ENCODE measurements around the gene MYLK4.

DNA sequence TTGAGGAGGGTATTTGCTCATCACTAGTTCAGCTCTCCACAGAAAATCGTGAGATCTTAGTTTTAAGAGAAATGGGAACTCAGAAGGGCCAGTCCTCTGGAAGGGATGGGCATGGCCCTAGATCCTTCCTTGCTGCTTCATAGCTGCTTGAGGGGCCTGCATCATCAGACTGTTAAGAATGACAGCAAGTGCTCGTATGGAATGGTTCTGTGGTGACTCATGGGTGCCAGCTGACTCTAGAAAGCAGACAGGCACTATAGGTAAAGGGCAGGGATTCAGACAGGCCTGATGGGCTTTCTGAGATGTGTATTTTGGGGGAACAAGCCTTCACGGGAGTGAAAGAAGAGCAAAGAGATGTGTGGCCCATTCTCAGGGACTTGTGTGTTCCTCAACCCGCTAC lies 90.8 kb downstream of the MYLK4 start:
- TF ChIP-seq, protein P1, sequence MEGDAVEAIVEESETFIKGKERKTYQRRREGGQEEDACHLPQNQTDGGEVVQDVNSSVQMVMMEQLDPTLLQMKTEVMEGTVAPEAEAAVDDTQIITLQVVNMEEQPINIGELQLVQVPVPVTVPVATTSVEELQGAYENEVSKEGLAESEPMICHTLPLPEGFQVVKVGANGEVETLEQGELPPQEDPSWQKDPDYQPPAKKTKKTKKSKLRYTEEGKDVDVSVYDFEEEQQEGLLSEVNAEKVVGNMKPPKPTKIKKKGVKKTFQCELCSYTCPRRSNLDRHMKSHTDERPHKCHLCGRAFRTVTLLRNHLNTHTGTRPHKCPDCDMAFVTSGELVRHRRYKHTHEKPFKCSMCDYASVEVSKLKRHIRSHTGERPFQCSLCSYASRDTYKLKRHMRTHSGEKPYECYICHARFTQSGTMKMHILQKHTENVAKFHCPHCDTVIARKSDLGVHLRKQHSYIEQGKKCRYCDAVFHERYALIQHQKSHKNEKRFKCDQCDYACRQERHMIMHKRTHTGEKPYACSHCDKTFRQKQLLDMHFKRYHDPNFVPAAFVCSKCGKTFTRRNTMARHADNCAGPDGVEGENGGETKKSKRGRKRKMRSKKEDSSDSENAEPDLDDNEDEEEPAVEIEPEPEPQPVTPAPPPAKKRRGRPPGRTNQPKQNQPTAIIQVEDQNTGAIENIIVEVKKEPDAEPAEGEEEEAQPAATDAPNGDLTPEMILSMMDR (IDR thresholded peaks at IDR 0.05), result no peak
- TF ChIP-seq POLR2A (IDR thresholded peaks at IDR 0.05) (no peak), EP300 (IDR thresholded peaks at IDR 0.05) (no peak)
